GM18498 (cell line): ENCODE data around the gene RASA3.
"Not testable (repeated sequence)": the region's sequence is repeated elsewhere in the genome, so short reads cannot be mapped to it uniquely, and the experiment has no call there.

Experiments
- ATAC-seq: cut with Tn5 transposase; IDR thresholded peaks from one replicate; pipeline ENCODE4 v1.9.1; 2021; ENCODE audit warnings: mild to moderate bottlenecking, moderate library complexity; ENCODE audit not compliant: unreplicated experiment

RASA3 gene

GRCh38 chr13:114103801-114104654 is 28.4 kb downstream of the RASA3 start:
- ATAC-seq = no peak

- not testable (repeated sequence) for ATAC-seq
Measured at GRCh38 chr13:114103289-114103621, 29.2 kb downstream of the RASA3 start.

DNA sequence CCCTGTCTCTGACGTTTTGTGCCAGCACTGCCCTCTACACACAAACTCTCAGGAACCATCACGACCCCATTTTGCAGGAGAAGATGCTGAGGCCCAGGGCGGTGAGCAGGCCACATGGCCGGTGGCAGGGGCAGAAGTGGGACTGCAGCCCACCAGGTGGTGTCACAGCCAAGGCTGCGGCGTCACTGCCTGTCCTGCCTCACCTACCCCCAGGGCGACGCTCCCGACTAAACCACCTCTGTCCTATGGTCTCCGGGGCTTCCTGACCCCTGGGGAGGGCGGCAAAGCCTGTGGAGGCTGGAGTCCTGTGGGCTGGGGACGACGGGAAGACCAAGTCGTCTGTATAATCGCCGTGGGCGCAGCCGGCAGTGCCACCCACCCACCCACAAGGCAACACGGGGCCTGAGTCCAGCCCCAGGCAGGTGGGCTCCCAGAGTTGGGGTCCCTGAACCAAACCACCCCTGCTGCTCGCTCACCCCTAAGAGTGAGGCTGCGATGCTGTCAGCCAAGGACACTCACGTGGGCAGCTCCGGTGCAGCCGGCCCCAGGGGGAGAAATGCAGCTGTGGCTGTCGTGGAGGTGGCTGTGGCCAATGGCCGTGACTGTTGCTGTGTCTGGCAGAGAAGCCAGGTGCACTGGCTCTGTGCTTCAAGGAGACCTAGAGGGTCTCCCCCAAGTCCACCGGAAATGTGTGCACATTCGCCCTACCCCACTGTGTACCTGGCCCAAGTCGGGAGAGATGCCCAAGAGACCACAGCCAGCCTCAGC is 29.7 kb downstream of the RASA3 start:
- ATAC-seq = no peak

DNA sequence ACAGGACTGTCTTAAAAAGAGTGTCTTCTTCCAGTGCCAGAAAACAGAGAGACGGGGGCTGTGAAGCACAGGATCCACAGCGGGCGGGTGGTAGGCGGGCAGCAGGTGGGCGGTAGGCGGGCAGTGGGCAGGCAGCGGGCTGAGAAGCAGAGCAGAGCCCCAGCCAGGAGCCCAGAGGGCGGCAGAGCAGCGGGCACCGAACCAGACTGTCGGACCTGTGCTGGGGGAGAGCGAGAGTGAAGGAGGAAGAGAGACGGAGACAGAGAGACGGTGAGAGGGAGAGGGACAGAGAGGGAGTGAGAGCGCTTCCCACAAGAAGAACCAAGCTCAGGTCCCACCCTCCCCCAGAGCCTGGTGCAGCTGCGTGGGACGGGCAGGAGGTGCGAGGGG is 30.3 kb downstream of the RASA3 start:
- ATAC-seq = no peak

GRCh38 chr13:114101358-114102130 is 30.9 kb downstream of the RASA3 start:
- no peak for ATAC-seq

GRCh38 chr13:114100446-114101357 is 31.7 kb downstream of the RASA3 start:
- ATAC-seq = no peak

- no peak for ATAC-seq
Measured at GRCh38 chr13:114099918-114100445, 32.4 kb downstream of the RASA3 start.

DNA sequence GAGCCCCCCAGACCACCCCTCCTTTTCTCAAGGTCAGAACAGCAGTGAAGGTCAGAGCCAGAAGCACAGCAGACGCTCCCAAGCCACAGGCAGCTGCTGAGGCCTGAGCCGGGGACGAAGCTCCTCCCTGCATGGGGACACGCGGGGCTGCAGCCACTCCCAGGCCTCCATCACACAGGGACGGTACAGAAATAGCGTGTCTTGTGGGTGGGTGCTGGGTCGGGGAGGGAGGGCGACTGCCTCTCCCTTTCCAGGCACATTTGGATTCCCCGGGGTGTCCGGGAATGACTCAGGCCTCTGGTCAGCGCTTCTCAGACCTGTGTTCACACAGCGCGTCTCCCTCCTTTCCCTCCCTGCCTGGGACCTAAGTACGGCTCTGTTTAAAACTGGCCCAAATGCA is 33.2 kb downstream of the RASA3 start:
- ATAC-seq = no peak

- ATAC-seq = not testable (repeated sequence)
Measured at GRCh38 chr13:114098689-114099056, 33.8 kb downstream of the RASA3 start.

DNA sequence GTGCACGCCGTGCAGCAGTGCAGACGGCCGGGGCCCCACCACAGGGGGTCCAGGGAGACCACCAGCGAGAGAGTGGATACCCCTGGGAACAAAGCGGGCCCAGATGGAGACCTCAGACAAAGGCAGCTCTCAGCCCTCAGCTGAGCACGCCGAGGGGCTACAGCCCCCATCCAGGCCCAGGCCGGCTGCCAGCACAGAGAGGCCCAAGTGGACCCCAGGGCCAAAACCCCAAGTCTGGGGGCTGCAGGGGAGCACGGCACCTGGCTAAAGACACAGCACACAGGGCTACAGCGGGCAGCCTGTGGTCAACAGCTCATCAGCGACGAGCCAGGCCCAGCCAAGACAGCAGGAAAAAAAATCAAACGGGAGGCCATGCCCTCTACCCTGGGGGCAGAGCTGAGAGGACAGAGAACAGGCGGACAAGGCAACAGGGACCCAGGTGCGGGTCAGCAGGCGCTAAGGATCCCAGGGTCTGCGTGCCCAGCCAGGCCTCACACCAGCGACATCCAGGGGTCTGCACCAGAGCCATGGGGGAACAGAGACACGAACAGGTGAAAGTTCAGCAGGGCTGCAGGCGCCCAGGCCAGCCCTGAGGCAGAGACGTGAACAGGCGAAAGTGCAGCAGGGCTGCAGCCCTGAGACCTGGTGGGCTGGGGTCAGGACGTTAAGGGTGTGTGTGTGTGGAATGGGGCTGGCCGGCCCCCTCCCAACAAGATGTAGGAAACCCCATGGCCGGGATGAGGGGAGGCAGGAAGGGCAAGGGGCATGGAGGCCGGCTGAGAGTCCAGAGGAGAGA is 34.3 kb downstream of the RASA3 start:
- ATAC-seq = no peak

GRCh38 chr13:114097212-114097892 is 35.1 kb downstream of the RASA3 start:
- no peak for ATAC-seq

- ATAC-seq = no peak
Measured at GRCh38 chr13:114096811-114097211, 35.6 kb downstream of the RASA3 start.

DNA sequence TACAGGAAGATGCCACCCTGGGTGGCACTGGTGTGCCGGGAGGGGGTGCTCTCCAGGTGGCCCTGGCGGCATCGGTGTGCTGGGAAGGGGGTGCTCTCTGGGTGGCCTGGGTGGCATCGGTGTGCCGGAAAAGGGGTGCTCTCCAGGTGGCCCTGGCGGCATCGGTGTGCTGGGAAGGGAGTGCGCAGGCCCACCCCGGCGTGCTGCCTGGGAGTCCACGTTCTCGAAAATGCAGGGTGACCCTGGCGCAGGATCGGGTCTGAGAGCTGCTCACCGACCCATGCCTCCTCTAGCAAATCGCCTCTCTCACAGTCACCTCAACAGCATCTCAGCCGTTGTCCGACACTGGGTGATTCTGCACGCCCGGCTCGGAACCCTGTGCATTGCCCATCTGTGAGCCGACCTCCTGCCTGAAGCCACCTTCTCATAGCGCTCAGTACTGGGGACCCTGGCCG is 36.4 kb downstream of the RASA3 start:
- no peak for ATAC-seq

GRCh38 chr13:114095486-114095885 is 36.9 kb downstream of the RASA3 start:
- ATAC-seq = no peak

DNA sequence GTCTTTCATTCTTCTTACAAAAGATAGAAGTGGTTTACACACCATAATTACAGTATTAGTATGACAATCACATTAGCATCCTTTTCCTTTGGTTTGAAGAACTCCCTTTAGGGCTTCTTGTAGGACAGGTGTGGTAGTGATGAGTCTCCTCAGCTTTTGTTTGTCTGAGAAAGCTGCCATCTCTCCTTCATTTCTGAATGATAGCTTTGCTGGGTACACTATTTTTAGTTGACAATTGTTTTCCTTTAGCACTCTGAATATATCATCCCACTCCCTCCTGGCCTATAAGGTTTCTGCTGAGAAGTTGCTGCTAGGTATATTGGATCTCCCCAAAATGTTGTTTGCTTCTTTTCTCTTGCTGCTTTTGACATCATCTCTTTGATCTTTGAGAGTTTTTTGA is 39.3 kb downstream of the RASA3 start:
- ATAC-seq = no peak

DNA sequence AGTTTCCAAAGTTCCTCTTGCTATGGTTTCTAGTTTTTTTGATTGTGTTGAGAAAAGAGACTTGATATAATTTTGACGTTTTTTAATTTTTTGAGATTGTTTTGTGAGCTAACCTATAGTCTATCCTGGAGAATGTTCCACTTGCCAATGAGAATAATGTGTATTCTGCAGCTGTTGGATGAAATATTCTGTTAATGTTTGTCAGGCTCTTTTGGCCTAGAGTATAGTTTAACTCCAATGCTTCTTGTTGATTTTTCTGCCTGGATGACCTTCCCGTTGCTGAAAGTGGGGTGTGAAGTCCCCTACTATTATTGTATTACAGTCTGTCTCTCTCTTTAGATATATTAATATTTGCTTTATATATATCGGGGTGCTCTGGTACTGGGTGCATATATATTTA is 40.0 kb downstream of the RASA3 start:
- no peak for ATAC-seq

DNA sequence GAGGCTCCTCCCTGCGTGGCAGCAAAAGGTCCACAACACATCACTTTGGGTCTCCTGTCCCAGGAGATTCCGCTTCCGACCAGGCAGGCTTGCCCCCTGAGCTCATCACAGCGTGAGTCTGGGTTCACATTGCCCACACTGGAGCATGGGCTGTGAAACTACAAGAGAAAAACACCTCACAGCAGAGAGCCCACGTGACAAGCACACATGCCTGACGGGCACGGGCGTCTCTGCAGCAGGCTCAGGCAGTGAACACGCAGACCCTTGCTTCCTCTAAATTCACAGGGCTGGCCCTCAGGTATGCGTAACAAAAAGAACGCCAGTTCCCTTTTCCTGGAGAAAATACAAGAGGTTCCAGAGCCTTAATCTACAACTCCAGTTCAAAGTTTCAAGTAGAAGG is 41.9 kb downstream of the RASA3 start:
- ATAC-seq = no peak

DNA sequence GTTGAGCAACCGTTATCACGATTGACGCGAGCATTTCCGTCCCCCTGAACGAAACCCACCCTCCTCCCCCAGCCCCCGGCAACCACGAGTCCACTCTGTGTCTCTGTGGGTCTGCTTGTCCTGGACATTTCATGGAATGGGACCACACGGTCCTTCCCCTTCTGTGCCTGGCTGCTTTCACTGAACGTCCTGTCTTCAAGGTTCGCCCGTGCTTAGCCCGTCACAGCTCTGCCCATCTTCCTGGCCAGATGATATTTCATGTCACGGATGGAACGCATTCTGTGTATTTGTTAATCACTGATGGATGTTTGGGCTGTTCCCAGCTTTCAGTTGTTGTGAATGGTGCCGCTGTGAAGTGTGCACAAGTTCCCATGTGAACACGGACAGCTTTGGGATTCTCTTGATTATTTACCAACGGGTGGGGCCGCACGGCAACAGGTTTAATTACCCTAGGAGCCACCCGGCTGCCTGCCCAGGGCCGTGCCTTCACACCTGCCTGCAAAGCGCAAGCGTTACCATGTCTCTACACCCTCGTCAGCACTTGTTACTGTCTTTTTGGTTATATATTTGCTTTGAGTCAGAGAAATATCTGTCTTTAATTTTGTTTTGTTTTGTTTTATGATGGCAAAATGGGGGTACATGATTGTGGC is 42.5 kb downstream of the RASA3 start:
- no peak for ATAC-seq
